ENCODE results near the gene IRF2BPL.
"Not testable (repeated sequence)": the region's sequence is repeated elsewhere in the genome, so short reads cannot be mapped to it uniquely, and the experiment has no call there.

The IRF2BPL gene

GRCh38 chr14:77026166-77026929 lies 2.2 kb downstream of the IRF2BPL start:
- peaks cover 54% of the 10 kb centered on the region for H3K4me1 ChIP-seq (ENCODE audit: control insufficient read depth, insufficient read depth, low read length)
- H3K36me3 ChIP-seq (ENCODE audit: control insufficient read depth, insufficient read depth, low read length), result peaks cover 5% of the 10 kb centered on the region
- H3K27me3 ChIP-seq (ENCODE audit: control insufficient read depth, insufficient read depth, low read length), result no peaks in the 10 kb centered on the region
- H3K9me3 ChIP-seq (ENCODE audit: control insufficient read depth, low read length), result no peaks in the 10 kb centered on the region
- H3K9ac ChIP-seq (ENCODE audit: low read length), result peak overlapping the region; percentile 92
- peak overlapping the region; percentile 83 for H3K4me3 ChIP-seq (ENCODE audit: low read length)

DNA sequence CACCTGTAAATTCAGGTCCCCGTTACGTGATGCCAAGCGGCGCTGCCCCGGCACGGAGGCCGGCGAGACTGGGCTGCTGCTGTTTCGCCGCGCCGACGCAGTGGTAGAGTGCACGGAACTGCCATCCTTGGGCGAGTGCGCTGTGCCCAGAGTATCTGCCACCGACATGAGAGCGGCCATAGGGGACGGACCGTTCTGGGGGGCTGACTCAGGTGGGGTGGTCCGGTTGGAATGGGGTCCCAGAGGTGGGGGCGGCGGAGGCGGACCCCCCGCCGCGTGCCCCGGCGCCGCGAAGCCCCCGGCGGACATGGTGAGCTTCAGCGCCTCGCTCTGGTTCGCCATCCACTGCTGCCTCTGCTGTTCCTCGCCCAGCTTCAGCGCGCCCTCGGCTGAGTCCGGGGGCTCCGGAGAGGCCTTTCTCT lies 2.8 kb downstream of the IRF2BPL start:
- no peaks in the 10 kb centered on the region for H3K9me3 ChIP-seq (ENCODE audit: control insufficient read depth, low read length)
- peaks cover 5% of the 10 kb centered on the region for H3K36me3 ChIP-seq (ENCODE audit: control insufficient read depth, insufficient read depth, low read length)
- H3K9ac ChIP-seq (ENCODE audit: low read length), result peak overlapping the region; percentile 92
- peaks cover 54% of the 10 kb centered on the region for H3K4me1 ChIP-seq (ENCODE audit: control insufficient read depth, insufficient read depth, low read length)
- H3K27me3 ChIP-seq (ENCODE audit: control insufficient read depth, insufficient read depth, low read length), result no peaks in the 10 kb centered on the region
- H3K4me3 ChIP-seq (ENCODE audit: low read length), result peak overlapping the region; percentile 83

GRCh38 chr14:77024171-77024691 lies 4.3 kb downstream of the IRF2BPL start:
- H3K4me3 ChIP-seq (ENCODE audit: low read length), result no peak overlapping the region
- H3K27me3 ChIP-seq (ENCODE audit: control insufficient read depth, insufficient read depth, low read length), result no peaks in the 10 kb centered on the region
- H3K4me1 ChIP-seq (ENCODE audit: control insufficient read depth, insufficient read depth, low read length), result peaks cover 51% of the 10 kb centered on the region
- no peaks in the 10 kb centered on the region for H3K9me3 ChIP-seq (ENCODE audit: control insufficient read depth, low read length)
- peaks cover 5% of the 10 kb centered on the region for H3K36me3 ChIP-seq (ENCODE audit: control insufficient read depth, insufficient read depth, low read length)
- peak overlapping the region; percentile 68 for H3K9ac ChIP-seq (ENCODE audit: low read length)

DNA sequence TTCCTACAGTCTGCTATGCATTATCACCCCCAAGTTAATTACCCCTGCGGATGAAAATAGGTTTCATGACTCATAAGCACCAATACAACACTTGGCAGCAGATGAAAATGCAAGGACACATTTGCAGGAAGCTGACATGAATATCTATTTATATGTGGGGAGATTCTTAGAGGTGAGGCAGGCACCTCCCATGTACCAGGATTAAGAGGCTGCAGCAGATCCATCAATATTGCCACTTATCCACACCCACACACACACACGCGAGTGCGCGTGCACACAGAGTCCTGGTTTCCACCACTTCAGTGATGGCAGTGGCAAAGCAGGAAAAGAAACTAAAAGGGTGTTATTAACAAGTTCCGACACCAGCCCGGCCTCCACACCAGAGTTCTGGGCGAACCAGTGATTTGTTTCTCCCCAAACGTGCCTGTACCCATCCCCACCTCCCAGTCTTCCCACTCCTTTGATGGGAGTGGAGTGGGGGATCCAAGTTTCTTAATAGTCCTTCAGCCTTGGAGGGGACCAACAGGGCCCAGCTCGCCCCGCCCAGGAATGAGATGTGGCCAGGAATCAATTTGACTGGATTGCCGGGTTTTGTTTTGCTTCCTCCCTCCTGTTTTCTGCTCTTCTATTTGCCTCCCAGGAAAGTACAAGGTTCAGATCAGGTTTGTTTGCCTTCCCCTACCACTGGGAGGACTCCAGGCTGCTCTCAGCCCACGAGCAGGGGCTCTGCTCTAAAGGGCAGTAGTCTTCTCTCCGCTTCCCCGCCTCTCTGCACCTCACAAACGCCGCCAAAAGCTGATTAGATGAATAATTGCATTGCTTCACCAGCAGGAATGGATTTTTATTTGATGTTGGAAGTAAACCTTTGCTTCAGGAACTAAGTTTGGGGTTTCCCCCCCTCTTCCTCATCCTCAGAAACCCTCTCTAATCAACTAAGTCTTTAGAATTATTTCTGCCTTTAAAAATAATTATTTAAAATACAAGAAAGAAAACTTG lies 5.2 kb downstream of the IRF2BPL start:
- H3K4me3 ChIP-seq (ENCODE audit: low read length), result no peak overlapping the region

GRCh38 chr14:77022236-77022852 lies 6.2 kb downstream of the IRF2BPL start:
- Histone ChIP-seq H3K36me3 (ENCODE audit: control insufficient read depth, insufficient read depth, low read length) (peaks cover 5% of the 10 kb centered on the region), H3K9me3 (ENCODE audit: control insufficient read depth, low read length) (no peaks in the 10 kb centered on the region), H3K27me3 (ENCODE audit: control insufficient read depth, insufficient read depth, low read length) (no peaks in the 10 kb centered on the region), H3K9ac (ENCODE audit: low read length) (no peak overlapping the region), H3K4me3 (ENCODE audit: low read length) (no peak overlapping the region), H3K4me1 (ENCODE audit: control insufficient read depth, insufficient read depth, low read length) (peaks cover 46% of the 10 kb centered on the region)

More for the DNA sequence above, 5.2 kb downstream of the IRF2BPL start:
- Histone ChIP-seq H3K4me1 (ENCODE audit: control insufficient read depth, insufficient read depth, low read length) (peaks cover 46% of the 10 kb centered on the region), H3K27me3 (ENCODE audit: control insufficient read depth, insufficient read depth, low read length) (no peaks in the 10 kb centered on the region), H3K36me3 (ENCODE audit: control insufficient read depth, insufficient read depth, low read length) (peaks cover 5% of the 10 kb centered on the region), H3K9ac (ENCODE audit: low read length) (peak overlapping the region; percentile 68), H3K9me3 (ENCODE audit: control insufficient read depth, low read length) (no peaks in the 10 kb centered on the region)

GRCh38 chr14:77021424-77021823 lies 7.1 kb downstream of the IRF2BPL start:
- H3K4me1 ChIP-seq (ENCODE audit: control insufficient read depth, insufficient read depth, low read length), result peaks cover 46% of the 10 kb centered on the region

DNA sequence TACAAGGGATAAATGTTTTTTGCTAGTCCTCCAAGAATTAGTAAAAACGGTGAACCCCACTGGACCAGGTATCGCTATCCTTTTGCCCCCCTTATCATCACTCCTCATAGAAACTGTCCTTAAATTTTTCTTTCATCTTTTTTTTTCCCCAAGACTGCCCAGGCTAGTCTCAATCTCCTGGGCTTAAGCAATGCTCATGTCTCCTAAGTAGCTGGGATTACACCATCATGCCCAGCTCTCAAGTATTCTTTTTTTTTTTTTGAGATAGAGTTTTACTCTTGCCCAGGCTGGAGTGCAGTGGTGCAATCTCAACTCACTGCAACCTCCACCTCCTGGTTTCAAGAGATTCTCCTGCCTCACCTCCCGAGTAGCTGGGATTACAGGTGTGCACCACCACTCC lies 9.7 kb downstream of the IRF2BPL start:
- no peaks in the 10 kb centered on the region for H3K36me3 ChIP-seq (ENCODE audit: control insufficient read depth, insufficient read depth, low read length)
- no peaks in the 10 kb centered on the region for H3K27me3 ChIP-seq (ENCODE audit: control insufficient read depth, insufficient read depth, low read length)
- no peaks in the 10 kb centered on the region for H3K9me3 ChIP-seq (ENCODE audit: control insufficient read depth, low read length)
- H3K4me1 ChIP-seq (ENCODE audit: control insufficient read depth, insufficient read depth, low read length), result peaks cover 27% of the 10 kb centered on the region
- no peak overlapping the region for H3K4me3 ChIP-seq (ENCODE audit: low read length)
- no peak overlapping the region for H3K9ac ChIP-seq (ENCODE audit: low read length)

More at GRCh38 chr14:77021424-77021823, 7.1 kb downstream of the IRF2BPL start:
- not testable (repeated sequence) for H3K27me3 ChIP-seq (ENCODE audit: control insufficient read depth, insufficient read depth, low read length); H3K9me3 ChIP-seq (ENCODE audit: control insufficient read depth, low read length); H3K9ac ChIP-seq (ENCODE audit: low read length); H3K4me3 ChIP-seq (ENCODE audit: low read length); H3K36me3 ChIP-seq (ENCODE audit: control insufficient read depth, insufficient read depth, low read length)

DNA sequence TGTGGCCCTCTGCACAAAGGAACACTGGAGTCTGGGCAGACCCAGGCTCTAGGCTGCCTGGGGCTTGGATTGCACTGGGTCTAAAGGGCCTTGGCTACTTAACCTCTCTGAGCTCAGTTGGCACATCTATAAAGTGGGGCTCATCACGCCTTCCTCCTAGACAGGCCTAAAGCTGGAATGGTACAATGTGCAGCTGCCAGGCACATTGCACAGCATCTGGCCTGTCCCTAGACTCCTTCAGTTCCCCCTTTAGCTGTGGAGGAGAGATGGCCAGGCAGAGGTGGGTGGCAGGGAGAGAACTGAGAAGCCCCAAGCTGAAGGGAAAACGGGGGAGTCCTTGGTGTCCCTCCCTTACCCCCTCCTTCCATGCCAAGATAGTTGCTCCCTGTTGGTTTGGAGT lies 10.8 kb downstream of the IRF2BPL start:
- Histone ChIP-seq H3K9ac (ENCODE audit: low read length) (no peak overlapping the region), H3K27me3 (ENCODE audit: control insufficient read depth, insufficient read depth, low read length) (no peaks in the 10 kb centered on the region), H3K4me3 (ENCODE audit: low read length) (no peak overlapping the region), H3K4me1 (ENCODE audit: control insufficient read depth, insufficient read depth, low read length) (peaks cover 17% of the 10 kb centered on the region), H3K9me3 (ENCODE audit: control insufficient read depth, low read length) (no peaks in the 10 kb centered on the region), H3K36me3 (ENCODE audit: control insufficient read depth, insufficient read depth, low read length) (no peaks in the 10 kb centered on the region)

DNA sequence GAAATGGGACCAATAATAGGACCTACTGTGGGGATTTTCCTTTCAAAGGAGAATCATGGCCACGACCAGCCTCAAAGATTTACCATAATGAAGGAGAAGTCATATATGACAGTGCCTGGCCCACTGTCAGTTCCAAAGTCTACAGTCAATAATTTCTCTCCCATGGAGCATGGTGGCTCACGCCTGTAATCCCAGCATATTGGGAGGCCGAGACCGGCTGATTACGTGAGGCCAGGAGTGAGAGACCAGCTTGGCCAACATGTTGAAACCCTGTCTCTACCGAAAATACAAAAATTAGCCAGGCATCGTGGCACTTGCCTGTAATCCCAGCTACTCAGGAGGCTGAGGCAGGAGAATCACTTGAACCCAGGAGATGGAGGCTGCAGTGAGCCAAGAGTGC lies 13.8 kb downstream of the IRF2BPL start:
- Histone ChIP-seq H3K27me3 (ENCODE audit: control insufficient read depth, insufficient read depth, low read length) (no peaks in the 10 kb centered on the region), H3K36me3 (ENCODE audit: control insufficient read depth, insufficient read depth, low read length) (no peaks in the 10 kb centered on the region), H3K9ac (ENCODE audit: low read length) (no peak overlapping the region), H3K4me1 (ENCODE audit: control insufficient read depth, insufficient read depth, low read length) (peaks cover 28% of the 10 kb centered on the region), H3K9me3 (ENCODE audit: control insufficient read depth, low read length) (no peaks in the 10 kb centered on the region), H3K4me3 (ENCODE audit: low read length) (no peak overlapping the region)

DNA sequence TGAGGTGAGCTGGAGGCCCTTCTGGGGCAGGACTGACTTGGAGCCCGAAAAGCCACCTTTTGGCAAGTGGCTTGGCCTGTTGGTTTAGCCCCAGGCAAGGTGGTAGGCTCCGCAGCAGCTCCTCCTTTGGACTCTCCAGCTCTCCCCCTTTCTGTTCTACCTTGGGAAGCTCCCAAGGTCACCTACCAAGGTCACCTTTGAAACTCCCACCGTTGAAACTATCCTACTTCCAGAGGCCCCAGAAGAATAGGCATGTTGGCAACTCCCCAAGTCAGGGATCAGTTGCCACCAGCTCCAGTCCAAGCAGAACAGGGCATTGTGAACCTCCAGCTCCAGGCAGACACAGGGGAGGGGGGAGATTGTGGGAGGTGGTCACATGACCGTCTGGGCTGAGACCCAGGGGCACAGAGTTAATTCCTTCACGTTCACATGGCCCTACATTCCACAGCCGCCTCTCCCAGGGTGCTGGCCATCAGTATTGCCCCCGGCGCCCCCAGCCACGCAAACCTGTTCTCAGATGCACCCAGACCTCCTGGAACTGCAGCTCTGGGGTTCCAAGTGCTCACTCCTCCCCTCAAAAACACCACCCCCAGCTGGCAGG lies 14.4 kb downstream of the IRF2BPL start:
- H3K36me3 ChIP-seq (ENCODE audit: control insufficient read depth, insufficient read depth, low read length), result no peaks in the 10 kb centered on the region
- peaks cover 32% of the 10 kb centered on the region for H3K4me1 ChIP-seq (ENCODE audit: control insufficient read depth, insufficient read depth, low read length)
- no peak overlapping the region for H3K4me3 ChIP-seq (ENCODE audit: low read length)
- no peak overlapping the region for H3K9ac ChIP-seq (ENCODE audit: low read length)
- H3K9me3 ChIP-seq (ENCODE audit: control insufficient read depth, low read length), result no peaks in the 10 kb centered on the region
- H3K27me3 ChIP-seq (ENCODE audit: control insufficient read depth, insufficient read depth, low read length), result no peaks in the 10 kb centered on the region

DNA sequence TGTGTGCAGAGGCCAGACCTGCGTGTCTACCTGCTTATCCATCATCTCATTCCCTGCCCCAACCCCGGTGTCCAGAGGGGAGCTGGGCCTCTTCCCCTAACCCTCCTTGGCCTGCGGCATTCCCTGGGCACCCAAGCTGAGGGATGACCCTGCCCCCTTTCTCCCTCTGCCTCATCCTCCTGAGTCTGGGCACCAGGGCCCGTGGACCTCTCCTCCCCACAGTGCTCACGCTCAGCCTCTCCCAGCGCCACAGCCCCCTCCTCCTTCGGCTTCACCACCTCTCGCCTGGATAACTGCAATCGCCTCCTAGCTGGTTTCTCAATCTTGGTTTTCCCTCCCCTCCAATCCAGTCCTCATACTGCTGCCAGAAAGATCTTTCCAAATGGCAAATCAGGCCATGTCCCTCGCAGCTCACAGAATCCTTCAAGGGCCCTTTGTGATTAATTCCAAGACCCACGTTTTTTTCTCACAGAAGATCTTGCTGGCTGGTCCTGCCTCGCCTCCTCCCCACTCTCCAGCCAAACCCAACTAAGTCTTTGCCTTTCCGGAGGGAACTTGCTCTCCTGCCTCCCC lies 16.2 kb downstream of the IRF2BPL start:
- Histone ChIP-seq H3K9me3 (ENCODE audit: control insufficient read depth, low read length) (no peaks in the 10 kb centered on the region), H3K9ac (ENCODE audit: low read length) (no peak overlapping the region), H3K4me1 (ENCODE audit: control insufficient read depth, insufficient read depth, low read length) (peaks cover 50% of the 10 kb centered on the region), H3K4me3 (ENCODE audit: low read length) (no peak overlapping the region), H3K36me3 (ENCODE audit: control insufficient read depth, insufficient read depth, low read length) (no peaks in the 10 kb centered on the region), H3K27me3 (ENCODE audit: control insufficient read depth, insufficient read depth, low read length) (no peaks in the 10 kb centered on the region)
